HK-2 (cell line): ENCODE results near the gene HMG20A.

ENCODE experiments used
- DNase-seq: peaks from one replicate; pipeline ENCODE4 v3.0.0-alpha.2; 2018; ENCODE audit not compliant: unreplicated experiment

The HMG20A gene

DNA sequence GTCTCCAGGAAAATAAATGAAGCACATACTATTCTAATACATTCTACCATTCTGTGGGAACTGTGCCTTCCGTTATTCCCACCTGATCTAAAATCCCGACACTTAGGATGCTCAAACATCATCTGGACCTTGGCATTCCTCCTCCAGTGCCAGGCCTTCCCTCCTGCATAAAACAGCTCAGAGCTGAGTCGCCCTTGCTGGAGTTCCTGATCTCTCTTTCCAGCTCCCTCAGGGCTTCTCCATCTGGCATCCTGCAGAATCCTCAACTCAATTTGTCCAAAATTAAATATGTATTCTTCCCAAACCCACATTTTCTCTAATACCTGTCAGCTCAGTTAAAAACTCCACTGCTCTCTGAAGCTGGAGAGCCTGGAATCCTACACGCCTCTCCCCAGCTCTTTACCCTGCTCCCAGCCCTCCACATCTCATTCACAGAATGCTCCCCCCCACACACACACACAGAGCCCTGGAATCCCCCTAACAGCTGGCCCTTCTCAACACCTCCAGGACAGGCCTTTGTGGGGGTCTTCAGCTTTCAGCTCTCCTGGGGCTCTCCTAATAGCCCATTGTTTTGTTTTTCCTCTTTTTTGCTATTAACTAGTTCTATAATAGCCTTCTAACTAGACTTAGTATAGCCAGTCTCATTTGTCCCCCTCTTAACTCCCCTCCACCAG is 78.5 kb downstream of the HMG20A start:
- no peak for DNase-seq

DNA sequence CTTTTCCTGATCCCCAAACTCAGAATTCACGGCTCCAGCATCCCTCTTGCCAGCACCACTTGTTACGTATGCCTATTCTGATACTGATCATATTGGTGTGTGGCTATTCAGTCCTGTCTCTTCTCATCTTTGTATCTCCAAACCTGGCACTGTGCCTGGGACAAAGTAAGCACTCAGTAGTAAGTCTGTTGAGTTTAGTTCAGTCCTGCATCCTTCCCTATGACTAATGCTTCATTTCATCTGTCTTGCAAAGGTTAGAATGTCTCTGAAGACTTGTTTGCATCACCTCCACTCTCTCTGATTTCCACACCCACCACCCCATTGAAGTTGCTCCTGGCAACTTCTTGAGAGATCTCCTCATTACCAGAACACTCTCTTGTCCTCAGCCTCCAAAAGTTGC is 80.3 kb downstream of the HMG20A start:
- no peak for DNase-seq

DNA sequence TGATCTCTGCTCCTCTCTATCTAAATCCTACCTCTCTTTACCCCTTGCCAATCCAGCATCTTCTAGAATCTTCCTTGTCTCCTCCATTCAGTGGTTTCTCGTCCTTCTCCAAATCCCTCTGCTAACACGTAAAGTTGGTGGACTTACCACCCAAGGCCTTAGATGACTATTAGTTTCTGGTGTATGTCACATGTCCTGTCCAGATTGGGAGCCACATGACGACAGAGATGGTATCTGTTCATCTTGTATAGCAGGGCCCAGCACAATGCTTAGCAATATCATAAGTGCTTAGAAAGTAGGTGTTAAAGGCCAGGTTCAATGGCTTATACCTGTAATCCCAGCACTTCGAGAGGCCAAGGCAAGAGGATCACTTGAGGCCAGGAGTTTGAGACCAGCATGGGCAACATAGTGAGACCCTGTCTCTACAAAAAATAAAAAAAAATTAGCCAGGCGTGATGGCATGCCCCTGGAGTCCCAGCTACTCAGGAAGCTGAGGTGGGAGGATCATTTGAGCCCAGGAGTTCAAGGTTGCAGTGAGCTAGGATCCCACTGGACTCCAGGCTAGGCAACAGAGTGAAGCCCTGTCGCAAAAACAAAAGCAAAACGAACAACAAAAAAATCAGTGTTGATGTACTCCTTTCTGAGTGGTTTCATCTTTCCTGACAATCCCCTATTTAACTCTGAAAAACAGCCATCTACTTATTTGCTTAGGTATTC is 81.8 kb downstream of the HMG20A start:
- no peak for DNase-seq

DNA sequence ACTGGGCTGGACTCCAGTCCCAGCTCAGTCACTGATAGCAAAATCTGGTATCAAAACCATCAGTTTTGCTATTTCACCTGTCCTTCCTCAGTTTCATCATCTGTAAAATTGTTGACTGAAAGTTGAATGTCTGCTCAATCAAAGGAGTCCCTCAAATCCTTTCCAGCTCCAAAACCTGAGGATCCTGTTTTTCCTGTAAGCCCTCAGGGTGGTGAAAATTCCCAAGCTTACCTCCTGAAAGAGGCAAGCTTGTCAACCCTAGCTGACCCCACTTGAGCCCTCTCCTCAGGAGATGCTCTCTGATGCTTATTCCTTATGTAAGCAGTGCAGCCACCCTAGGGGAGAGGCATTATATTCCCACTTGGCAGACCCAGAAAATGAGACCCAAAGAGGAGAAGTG is 82.6 kb downstream of the HMG20A start:
- no peak for DNase-seq

DNA sequence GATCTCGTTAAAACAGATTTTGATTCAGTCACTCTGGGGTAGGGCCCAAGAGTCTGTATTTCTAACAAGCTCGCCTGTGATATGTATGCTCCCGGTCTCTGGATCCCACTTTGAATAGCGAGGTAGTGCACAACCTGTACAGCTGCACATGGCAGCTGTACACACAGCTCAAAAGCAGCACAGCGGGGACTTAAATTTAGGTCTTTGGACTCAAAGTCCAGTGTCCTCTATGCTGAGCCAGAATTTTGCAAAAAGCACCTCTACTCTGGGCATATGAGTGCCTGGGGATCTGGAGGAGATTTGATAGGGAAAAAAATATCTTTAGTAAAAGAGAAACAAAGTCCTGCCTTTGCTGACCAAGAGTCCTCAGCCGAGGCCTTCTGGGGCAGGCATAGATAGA is 83.1 kb downstream of the HMG20A start:
- DNase-seq: no peak

DNA sequence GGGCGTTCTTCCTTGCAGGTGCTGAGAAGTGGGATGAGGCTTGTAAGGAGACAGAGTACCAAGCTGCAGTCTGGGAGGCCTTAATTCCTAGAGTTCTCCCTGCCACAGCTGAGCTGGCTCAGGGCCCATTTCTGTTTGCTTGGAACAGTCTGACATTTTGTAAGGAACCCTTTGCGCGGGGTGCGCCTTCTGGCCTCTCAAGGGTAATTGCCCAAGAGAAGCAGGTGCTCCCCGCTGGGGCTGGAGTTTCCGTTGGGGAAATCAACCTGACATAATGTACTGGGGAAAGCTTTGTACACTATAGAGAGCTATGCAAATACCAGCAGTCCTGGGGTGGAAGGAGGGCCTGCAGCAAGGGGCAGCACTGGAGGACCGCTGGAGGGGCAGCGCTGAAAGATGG is 83.6 kb downstream of the HMG20A start:
- DNase-seq: no peak

DNA sequence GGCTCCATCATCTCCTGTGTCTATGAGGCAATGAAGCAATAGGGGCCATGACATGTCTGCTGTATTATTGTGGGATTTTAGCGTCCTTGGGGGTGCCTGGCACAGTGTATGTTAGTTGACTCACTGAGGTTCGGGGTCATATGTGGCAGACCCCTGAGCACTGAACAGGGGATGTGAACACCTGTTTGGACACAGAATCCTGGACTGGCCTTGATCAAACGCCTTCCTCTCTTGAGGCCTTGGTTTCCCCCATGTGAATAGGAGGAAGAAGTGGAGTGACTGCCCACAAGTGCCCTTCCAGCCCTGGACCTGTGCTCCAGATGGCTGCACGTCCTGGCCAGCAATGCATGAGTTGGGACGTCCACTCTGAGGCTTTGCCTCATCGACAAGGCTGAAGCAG is 84.2 kb downstream of the HMG20A start:
- DNase-seq: no peak

DNA sequence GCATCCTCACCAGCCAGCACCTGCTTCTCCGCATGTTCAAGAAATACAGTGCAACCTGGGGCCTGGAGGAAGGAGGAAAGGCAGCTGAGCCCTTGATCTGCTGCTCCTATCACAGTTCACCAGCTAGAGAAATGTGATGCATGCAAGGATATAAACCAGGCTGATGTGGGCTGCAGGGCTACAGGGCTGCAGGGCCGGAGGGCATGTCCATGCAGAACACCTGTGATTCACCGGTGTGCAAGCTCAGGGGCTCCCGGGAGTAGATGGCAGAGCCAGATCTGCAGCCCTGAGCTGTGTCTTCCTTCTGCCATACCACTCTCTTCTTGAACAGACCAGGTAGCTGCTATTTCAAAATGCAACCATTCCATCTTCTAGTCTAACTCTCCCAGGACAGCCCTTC is 84.9 kb downstream of the HMG20A start:
- DNase-seq: no peak

DNA sequence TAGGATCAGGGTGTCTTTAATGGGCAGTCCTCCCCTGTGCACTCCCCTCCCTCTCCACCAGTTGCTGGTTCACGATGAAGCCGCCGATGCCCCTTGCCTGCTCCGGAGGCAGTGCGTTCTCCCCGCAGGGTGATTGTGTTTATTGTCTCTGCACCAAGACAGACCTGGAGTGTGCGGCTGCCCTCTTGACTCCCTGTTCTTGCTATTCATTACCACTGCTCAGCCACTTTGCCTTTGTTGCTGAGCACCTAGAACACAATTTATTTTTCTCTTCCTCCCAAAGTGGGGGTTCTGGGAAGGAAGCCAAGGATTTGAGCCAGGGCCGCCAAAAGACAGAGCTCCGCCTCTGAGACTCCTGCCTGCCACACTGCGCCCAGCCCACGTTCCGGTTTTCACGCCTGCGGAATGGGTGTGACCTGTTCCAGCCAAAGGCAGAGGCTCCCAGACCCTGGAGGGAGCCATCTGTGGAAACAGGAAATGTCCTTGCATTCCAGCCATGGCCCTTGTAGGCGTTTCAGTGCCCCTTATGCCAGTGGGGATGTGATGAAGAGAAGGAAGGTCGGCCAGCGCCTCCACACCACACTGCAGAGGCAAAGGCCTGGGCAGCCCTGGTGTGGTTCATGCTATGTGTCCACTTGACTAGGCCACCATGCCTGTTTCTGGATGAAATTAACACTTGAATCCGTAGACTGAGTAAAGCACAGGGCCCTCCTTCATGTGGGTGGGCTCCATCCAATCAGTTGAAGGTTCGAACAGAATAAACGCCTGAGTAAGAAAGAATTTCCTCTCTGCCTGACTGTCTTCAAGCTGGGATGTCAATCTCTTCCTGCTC is 85.8 kb downstream of the HMG20A start:
- no peak for DNase-seq

DNA sequence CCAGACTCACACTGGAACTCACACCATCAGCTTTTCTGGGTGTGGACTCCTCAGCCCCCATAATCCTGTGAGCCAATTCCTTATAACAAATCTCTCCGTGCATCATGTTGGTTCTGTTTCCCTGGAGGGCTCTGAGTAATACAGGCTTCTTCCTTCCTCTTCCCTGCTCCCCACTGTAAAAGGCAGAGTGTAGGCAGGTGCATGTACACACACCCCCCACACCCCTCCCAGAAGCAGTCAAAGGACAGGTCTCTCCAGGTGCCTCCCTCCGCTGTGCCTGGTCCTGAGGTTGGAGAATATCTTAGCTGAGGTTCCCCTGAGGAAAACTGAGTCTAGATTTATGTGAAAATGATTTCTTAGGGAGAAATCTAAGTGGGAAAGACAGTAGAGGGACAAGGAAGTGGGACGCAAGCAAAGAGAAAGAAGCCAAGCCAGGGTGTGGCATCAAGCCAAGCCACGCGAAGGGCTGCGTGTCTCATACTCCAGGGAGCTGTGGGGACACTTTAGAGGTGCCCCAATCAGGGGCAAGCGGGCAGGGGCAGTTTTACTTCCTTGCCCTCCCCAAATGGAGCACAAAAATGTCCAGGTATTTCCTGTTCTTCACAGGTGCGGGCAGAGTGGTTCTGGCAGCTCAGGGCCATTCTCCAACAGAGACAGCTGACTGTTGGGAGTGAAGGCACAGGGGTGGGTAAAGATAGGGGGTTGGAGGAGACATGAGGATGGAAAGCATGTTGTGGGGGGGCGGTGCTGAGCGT is 86.6 kb downstream of the HMG20A start:
- DNase-seq: no peak

DNA sequence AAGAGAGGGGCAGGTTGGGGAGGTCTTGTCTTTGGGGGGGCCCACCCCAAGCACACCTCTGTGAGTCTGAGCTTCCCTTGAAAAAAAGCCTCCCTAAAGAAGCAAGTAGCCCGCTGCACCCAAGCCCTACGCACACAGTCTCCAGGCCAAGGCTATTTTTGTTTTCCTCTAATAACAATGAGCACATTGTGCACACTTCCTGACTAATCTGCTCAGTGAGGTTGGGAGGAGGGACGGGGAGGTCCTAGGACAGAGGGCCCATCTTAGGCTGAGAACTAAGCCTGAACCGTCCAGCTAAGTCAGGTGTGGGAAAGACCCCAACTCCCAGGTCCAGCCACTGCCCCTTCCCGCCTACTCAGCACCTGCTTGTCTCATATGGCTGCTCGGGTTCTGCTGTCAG is 87.2 kb downstream of the HMG20A start:
- DNase-seq: no peak

DNA sequence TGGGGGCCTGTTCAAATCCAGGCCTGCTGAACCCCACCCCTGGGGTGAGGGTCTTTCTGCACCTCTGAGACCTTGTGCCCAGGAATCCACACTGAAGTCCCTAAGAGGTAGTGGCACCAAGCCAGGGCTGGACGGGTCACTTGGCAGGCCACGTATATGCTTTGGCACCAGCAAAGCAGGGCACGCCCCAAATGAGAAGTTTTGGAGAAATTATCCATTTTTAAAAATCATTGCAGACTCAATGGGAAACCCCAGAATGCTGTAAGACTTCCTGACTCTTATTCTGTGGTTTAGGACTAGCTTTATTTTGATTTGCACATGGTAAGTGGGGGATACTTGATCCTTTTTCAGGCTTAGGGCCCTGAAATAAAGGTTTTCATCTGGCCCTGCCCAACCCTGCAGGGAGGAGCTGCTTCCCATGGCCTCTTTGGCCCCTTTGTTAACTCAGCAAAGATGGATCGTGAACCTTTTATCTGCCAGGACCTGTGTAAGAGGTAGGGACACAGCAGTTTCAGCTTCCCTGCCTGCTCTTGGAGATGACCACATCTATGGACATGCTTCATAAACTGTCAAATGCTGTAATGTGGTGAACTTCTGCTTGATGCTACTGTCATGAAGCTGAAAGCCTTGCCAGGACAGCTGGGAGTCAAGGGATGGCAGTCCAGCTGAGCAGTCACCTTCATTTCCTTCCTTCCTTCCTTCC is 88.0 kb downstream of the HMG20A start:
- no peak for DNase-seq

DNA sequence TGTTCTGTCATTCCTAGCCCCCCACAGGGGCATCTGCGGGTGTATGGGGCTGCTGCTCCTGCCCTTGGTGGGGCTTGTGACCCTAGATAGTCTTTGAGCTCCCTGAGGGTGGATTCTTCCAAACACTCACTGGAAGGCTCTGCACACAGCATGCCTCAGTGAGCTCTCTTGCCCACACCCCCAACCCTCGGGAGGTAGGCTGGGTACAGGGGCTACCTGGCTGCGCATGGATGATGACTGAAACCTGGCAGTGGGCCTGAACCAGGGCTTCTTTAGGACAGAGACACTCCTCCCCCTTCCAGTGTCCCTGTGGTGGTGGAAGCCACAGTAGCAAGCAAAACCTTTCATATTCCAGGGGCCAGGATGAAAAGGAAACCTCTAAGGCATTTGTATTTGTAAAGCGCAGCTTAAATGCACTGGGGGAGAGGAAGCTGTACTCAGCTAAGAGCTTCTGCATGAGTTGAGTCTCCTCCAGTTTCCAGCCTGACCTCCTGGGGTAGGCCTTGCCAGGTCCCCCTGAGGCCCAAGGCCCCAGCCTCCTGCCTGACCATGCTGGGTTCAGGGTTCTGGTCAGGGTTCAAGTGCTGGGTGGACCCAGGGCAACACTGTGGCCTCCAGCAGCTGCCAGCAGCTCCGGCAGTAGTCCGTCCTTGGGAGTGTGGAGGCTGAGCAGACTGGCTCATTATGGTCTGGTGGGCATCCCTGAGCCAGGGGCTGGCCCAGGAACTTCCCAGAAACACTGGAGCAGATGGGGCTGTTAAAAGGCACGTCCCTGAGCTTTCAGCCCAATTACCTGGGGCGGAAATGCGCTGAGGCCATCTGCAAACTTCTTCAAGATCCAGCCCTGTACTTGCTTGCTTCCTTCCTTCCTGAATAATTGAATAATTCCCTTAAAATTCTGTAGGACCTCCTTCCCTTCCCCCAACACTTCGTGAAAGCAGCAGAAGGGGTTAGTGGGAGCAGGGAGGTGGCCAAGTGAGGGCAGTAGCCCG is 89.7 kb downstream of the HMG20A start:
- no peak for DNase-seq

DNA sequence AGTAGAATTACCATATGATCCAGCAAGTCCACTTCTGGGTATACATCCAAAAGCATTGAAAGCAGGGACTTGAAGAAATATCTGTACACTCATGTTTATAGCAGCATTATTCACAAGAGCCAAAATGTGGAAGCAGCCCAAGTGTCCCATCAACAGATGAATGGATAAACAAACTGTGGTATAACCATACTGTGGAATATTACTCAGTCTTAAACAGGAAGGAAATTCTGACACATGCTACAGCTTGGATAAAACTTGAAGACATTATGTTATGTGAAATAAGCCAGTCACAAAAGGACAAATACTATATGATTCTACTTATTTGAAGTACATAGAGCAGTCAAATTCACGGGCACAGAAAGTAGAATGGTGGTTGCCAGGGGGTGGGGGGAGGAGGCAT is 91.2 kb downstream of the HMG20A start:
- no peak for DNase-seq

DNA sequence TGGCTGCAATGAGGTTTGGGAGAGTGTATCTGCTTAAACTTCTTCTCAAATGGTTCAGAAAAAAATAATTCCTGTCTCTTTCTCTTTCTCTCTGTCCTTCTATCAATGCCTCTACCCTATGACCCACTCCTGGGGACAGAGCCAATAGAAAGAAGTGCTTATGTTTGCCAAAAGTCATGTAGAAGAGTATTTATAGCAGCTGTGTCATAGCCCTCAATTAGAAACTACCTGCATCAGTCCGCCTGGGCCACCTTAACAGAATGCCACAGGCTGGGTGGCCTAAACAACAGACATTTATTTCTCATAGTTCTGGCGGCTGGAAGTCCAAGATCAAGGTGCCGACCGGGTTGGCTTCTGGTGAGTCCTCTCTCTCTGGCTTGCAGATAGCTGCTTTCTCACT is 92.5 kb downstream of the HMG20A start:
- DNase-seq: no peak

DNA sequence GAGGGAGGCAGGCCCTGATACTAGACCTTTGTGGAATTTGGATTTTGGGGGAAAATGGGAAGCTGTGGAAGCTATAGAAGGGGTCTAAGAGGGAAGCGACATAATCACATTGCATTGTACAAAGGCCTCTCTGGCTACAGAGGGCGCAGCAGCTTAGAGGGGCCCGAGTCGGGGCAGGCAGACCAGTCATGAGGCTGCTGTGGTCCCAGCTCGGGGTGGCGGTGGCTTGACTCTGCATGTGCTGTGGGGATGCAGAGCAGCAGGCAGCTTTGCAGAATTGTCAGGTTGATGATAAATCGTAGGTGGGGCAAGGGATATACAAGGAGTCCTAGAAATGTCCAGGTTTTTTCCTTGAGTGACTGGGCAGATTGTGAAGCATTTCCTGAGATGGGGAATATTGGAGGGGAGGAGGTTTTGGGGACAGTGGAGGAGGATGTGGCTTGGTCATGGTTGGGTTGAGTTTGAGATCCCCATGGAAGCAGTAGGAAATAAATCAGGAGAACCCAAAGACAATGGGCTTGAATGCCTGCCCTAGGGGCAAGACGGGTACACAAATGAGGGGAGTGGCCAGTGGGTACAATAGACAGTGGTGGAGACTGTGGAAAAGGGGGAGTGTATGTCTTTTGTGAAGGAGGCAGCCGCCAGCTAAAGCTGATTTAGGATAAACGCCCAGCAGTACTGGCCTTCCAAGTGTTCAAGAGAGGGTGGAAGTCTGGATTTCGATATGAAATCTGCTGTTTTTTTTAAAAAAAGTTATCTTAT is 94.1 kb downstream of the HMG20A start:
- no peak for DNase-seq

DNA sequence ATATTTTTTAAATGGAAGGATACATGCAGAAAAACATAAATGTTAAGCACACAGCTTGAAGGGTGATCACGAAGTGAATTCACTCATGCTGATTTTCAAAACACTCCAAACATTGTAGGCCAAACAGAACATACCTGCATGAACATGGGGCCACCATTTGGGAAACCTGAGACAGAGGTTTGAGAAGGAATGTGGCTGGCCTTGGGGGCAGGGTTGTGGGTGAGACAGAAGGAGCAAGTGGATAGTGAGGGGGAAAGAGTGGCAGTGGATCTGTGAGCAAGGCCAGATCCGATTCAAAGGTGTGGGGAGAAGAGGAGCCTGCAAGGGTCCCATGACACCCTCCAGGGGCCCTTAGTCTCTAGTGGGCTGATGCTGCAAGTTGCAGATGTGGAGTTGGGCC is 94.9 kb downstream of the HMG20A start:
- DNase-seq: no peak

DNA sequence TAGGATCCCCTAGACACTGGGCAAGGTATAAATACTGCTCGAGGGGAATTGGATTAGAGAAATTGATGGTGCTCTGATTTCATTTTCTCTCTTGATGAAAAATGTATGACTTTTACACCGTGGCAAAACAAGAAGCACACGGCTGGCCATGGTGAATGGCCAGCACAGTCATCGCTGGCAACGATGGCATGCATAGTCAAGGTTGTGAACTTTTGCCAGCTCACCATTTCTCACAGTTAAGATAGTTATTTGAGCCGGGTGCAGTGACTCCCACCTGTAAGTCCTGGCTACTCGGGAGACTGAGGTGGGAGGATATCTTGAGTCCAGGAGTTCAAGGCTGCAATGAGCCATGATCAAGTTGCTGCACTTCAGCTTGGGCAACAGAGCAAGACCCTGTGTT is 95.4 kb downstream of the HMG20A start:
- DNase-seq: no peak

DNA sequence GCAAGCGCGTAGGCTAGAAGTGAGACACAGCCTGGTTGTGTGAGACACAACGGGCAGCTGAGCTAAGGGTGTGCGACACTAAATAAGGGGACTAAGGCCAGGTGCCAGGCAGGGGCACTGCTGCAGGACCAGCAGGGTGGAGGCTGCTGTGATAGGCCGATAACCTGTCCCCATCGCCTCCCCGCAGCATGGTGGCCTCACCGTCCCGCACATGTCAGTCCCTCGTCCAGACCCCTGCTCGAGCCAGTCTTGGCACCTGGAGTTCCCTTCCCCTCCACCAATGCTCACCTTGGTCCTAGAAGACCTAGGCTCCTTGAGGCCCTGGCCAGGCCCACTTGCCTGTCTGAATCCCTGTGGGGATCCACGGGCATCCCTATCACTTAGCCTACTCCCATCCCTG is 96.1 kb downstream of the HMG20A start:
- no peak for DNase-seq

DNA sequence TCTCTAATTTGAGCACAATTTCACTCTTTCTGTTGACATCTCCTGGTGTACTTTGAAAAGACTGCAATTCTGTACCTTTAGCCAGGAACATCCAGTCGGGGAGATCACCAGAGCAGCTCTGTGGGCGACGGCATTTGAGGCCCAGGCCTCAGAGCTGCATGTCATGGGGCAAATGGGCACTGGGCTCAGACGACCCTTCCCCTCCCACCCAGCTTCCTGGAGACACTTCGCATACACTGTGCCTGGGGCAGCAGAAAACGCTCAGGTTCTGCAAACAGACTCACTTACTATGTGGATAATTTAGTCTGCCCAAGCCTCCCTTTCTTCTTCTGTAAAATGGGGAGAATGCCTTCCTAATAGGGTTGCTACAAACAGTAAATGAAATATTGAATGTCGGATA is 96.9 kb downstream of the HMG20A start:
- DNase-seq: no peak
